ENCODE data around the gene MAL.

The MAL gene

DNA sequence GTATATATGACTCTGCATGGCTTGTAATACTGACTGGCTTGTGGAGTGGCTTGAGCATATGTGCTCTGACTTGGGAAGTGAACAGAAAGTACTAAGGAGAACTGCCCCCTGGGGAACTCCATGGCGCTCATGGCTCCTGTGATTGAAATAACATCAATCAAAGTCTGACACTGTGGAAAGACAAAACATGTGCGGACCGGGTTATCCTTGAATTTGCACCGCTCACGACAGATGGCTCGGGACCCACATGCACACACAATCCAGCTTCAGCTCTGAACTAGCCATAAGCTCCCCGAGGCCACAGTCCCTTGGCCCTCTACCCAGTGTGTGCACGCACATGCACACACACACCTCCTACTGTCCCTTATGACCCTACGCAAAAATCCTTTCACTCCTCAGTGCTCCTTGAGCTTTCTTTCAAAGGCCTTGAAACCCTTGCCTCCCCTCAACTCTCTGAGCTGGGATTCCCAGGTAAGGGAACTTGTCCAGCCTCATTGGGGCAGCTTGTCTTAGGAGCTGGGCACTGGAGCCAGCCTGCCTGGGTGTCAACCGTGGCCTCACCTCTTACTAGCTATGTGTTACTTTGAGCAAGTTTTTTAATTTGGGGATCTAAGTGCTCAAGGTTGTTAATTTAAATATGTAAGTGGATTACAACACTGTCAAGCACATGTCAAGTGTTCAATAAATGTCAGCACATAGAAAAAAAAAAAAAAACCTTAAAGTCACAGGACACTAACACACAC, 52.5 kb downstream of the MAL start:
- TF ChIP-seq, protein P1, sequence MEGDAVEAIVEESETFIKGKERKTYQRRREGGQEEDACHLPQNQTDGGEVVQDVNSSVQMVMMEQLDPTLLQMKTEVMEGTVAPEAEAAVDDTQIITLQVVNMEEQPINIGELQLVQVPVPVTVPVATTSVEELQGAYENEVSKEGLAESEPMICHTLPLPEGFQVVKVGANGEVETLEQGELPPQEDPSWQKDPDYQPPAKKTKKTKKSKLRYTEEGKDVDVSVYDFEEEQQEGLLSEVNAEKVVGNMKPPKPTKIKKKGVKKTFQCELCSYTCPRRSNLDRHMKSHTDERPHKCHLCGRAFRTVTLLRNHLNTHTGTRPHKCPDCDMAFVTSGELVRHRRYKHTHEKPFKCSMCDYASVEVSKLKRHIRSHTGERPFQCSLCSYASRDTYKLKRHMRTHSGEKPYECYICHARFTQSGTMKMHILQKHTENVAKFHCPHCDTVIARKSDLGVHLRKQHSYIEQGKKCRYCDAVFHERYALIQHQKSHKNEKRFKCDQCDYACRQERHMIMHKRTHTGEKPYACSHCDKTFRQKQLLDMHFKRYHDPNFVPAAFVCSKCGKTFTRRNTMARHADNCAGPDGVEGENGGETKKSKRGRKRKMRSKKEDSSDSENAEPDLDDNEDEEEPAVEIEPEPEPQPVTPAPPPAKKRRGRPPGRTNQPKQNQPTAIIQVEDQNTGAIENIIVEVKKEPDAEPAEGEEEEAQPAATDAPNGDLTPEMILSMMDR (IDR thresholded peaks at IDR 0.05) = no peak

DNA sequence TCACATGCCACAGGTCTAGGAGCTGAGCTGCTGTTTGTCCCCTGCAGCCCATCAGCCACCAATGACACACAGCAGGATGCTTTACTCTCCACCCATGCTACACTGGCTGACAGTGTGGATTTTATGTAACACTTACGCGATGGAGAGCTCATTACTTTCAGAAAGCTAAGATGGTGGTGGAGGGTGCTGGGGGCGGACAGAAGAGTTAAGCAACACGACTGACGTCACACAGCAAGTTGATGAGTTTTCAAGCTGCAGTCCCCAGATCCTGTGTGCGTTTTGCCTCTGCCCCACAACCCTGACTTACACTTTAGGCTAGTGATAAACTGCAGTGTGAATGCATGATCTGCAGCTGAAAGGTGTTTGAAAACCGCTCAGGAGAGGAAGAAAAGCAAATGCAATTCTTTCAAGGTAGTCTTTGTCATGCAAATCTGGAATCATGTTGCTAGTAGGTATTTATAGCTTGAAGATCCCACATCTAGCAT, 53.7 kb downstream of the MAL start:
- TF ChIP-seq, protein P1 (IDR thresholded peaks at IDR 0.05) = no peak

DNA sequence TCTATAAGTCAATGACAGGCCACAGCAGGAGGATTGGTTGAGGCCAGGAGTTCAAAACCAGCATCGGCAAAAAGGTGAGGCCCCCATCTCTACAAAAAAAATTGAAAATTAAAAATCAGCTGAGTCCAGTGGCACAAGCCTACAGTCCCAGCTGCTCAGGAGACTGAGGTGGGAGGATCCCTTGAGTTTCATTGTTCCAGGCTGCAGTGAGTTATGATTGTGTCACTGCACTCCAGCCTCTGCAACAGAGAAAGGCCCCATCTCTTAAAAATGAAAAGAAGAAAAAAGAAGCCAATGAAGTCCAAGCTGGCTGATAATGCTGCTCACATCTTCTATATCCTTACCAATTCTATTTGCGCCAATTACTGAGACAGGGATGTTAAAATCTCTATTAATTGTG, 57.0 kb downstream of the MAL start:
- TF ChIP-seq, protein P1 (IDR thresholded peaks at IDR 0.05) = no peak

DNA sequence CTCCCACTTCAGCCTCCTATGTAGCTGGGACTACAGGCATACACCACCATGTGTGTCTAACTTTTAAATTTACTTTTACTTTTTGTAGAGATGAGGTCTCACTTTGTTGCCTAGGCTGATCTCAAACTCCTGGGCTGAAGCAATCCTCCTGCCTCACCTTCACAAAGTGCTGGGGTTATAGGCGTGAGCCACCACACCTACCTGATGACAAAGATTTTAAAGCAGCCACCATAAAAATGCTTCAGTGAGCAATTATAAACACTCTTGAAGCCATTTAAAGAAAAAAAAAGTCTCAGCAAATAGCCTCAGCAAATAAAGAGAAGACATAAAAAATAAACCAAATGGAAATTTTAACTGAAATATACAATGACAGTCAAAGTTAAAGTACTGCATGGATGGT, 60.5 kb downstream of the MAL start:
- TF ChIP-seq, protein P1 (IDR thresholded peaks at IDR 0.05) = no peak

DNA sequence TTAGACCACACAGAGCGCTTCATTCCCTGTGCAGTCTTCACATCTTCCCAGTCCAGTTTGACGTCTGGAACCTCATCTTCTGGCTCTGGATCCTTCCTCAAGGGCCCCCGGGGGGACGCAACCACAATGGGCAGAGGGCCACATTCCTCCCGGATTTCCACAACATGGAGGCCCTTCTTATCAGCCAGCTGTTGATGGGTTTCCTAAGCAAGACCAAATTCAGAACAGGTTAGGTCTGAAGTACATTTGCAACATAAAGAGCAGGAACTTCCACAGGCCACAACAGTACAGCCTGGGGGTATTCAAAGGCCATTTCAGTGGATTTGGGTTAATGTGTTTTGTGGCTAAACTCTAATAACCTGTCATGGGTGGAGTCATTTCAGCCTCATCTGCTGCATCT, 61.9 kb downstream of the MAL start:
- TF ChIP-seq, protein P1 (IDR thresholded peaks at IDR 0.05) = no peak

DNA sequence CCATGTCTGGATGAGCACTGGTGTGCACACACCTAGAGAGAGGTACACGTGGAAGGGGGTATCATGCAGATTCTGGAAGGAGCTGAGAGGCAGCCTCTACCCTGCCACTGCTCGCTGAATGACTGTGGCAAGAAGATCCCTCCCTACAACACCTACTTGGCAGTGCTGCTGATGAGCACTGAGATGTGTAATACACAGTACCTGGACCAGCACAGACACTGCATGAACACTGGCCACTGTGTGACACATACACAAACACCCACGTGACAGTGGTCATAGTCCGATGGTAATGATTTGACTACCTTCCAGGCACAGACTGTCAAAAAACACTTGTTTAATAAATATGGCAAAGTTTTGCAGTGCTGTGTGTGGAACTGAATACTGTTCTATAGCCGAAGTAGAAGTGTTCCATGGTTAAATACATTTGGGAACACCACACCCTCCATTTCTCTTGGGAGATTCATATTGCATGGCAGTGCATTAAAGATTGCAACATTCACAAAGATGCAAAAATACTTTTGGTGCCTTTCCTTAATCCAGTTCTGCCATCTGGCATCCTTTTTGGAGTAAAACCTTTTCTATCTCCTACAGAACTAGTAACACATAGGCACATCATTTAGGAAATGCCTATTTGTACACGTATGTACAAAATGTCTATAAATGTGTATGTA, 66.5 kb downstream of the MAL start:
- TF ChIP-seq, protein P1 (IDR thresholded peaks at IDR 0.05) = no peak

DNA sequence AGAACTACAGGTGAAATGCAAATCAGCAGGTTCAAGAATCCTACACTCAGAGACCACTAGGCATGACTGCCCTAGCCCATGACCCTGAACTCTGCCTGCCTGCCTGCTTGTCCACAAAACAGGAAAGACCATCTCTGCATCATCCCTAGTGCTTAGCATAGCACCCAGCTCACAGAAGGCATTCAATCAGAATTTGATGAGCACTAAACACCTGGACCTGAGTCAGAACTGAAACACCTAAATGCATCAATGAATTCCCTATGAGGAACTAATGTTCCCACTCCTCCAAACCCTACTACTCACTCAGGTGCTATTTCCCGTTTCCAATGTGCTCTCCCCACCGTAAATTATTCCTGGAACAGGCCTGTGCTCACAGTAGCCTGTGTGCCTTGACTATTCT, 74.4 kb downstream of the MAL start:
- TF ChIP-seq, protein P1 (IDR thresholded peaks at IDR 0.05) = no peak
